ENCODE data around the gene CHCHD10. TPM values are rescaled to one million over a fixed set of nuclear protein-coding genes. Genes with fewer than 3 reads are reported as not detected.

CHCHD10 gene
- total and polyA plus RNA-seq, 11 donors: 374 to 2,069 (median 944) TPM

DNA sequence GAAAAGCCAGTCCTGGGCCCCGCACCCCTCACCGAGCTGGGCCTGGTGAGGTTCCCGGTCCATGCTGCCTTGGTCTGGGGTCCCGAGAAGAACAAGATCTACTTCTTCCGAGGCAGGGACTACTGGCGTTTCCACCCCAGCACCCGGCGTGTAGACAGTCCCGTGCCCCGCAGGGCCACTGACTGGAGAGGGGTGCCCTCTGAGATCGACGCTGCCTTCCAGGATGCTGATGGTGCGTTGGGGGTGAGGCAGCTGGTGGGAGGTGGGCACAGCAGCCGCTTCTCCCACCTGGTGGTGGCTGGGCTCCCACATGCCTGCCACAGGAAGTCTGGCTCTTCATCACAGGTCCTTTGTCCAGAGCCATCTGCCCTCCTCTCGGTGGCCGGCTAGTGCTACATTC is 14.5 kb upstream of the CHCHD10 start:
- no peak for ATAC-seq
- no peak overlapping the region for H3K27ac ChIP-seq
- no peak for DNase-seq
- WGBS, 4 donors: 74 to 97% (median 94%) methylated on average over 4 to 16 of the region's 16 CpGs
- H3K4me1 ChIP-seq: peaks cover 0 to 20% (median 10%) of the 10 kb centered on the region in 12 donors
- no peak overlapping the region for H3K4me3 ChIP-seq
- peaks cover 0 to 7% (median 0%) of the 10 kb centered on the region in 9 donors for H3K36me3 ChIP-seq
- intact Hi-C loops (cut with DNase I): no loop called here
- TF ChIP-seq, protein P1, sequence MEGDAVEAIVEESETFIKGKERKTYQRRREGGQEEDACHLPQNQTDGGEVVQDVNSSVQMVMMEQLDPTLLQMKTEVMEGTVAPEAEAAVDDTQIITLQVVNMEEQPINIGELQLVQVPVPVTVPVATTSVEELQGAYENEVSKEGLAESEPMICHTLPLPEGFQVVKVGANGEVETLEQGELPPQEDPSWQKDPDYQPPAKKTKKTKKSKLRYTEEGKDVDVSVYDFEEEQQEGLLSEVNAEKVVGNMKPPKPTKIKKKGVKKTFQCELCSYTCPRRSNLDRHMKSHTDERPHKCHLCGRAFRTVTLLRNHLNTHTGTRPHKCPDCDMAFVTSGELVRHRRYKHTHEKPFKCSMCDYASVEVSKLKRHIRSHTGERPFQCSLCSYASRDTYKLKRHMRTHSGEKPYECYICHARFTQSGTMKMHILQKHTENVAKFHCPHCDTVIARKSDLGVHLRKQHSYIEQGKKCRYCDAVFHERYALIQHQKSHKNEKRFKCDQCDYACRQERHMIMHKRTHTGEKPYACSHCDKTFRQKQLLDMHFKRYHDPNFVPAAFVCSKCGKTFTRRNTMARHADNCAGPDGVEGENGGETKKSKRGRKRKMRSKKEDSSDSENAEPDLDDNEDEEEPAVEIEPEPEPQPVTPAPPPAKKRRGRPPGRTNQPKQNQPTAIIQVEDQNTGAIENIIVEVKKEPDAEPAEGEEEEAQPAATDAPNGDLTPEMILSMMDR (IDR thresholded peaks at IDR 0.05): no peak
- no peak for TF ChIP-seq POLR2A (IDR thresholded peaks at IDR 0.05)
- no peaks in the 10 kb centered on the region for H3K9me3 ChIP-seq
- no peaks in the 10 kb centered on the region for H3K27me3 ChIP-seq

DNA sequence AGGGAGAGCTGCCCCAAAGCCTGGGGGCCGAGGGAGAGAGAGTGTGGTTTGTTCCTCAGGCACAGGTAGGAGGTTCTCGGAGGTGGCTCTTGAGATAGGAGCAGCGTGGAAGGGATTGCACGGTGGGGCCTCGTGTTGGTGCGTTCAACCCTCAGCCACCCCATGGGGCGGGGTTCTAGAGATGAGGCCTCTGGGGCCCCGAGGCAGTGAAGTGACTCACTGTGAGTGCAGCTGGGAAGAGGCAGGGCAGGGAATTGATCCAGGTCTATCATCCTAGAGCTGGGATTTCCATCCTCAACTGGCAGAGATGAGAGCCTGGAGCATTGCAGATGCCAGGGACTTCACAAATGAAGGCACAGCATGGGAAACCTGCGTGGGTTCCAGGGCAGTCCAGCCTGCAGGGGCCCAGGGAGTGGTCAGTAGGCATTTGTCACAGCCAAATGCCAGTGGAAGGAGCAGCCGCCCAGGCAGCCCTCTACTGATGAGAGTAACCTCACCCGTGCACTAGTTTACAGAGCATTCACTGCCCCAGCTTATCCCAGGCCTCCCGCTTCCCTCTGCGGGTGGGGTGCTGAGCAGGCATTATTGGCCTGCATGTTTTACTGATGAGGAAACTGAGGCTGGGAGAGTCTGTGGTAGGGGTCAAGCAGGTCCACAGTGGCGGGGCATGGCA is 13.9 kb upstream of the CHCHD10 start:
- Histone ChIP-seq H3K9me3 (no peaks in the 10 kb centered on the region), H3K4me1 (peaks cover 0 to 20% (median 8%) of the 10 kb centered on the region in 12 donors), H3K27ac (no peak overlapping the region), H3K36me3 (peaks cover 0 to 7% (median 0%) of the 10 kb centered on the region in 9 donors), H3K4me3 (no peak overlapping the region), H3K27me3 (no peaks in the 10 kb centered on the region)
- intact Hi-C loops (cut with DNase I): no loop called here
- no peak for DNase-seq
- no peak for ATAC-seq
- TF ChIP-seq, protein P1 (IDR thresholded peaks at IDR 0.05): no peak
- TF ChIP-seq POLR2A (IDR thresholded peaks at IDR 0.05): no peak
- 65 to 87% (median 86%) methylated on average over 10 to 14 of the region's 14 CpGs for WGBS, 4 donors

DNA sequence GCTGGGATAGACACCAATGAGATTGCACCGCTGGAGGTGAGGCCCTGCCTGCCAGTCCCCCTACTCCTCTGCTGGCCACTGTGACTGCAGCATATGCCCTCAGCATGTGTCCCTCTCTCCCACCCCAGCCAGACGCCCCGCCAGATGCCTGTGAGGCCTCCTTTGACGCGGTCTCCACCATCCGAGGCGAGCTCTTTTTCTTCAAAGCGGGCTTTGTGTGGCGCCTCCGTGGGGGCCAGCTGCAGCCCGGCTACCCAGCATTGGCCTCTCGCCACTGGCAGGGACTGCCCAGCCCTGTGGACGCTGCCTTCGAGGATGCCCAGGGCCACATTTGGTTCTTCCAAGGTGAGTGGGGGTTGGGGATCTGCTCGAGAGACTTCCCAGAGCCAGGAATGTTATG is 13.3 kb upstream of the CHCHD10 start:
- WGBS, 4 donors: 81 to 90% (median 90%) methylated on average over 10 to 15 of the region's 15 CpGs
- H3K27ac ChIP-seq: no peak overlapping the region
- intact Hi-C loops (cut with DNase I): no loop called here

DNA sequence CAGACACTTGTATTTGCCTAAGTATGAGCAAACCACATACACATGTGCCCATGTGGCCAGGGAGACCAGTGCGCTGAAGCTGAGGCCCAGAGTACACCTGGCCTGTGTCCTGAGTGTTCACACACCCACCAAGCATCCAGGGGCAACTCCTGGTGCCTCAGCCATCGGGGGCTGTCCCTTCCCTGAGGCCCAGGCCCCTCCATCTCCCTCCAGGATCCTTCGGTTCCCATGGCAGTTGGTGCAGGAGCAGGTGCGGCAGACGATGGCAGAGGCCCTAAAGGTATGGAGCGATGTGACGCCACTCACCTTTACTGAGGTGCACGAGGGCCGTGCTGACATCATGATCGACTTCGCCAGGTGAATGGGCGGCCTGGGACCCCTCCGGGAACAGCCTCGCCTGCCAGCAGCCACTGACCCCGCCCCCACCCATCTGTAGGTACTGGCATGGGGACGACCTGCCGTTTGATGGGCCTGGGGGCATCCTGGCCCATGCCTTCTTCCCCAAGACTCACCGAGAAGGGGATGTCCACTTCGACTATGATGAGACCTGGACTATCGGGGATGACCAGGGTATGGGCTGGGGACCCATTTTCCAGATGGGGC is 12.5 kb upstream of the CHCHD10 start:
- Histone ChIP-seq H3K4me1 (peaks cover 0 to 17% (median 3%) of the 10 kb centered on the region in 12 donors), H3K9me3 (no peaks in the 10 kb centered on the region), H3K36me3 (peaks cover 0 to 7% (median 0%) of the 10 kb centered on the region in 9 donors), H3K27ac (no peak overlapping the region), H3K4me3 (no peak overlapping the region), H3K27me3 (no peaks in the 10 kb centered on the region)
- 88 to 93% (median 92%) methylated on average over 12 to 20 of the region's 20 CpGs for WGBS, 4 donors
- DNase-seq: no peak
- TF ChIP-seq POLR2A (IDR thresholded peaks at IDR 0.05): no peak
- TF ChIP-seq, protein P1 (IDR thresholded peaks at IDR 0.05): no peak
- intact Hi-C loops (cut with DNase I): no loop called here
- ATAC-seq: no peak

More for the DNA sequence above, 13.3 kb upstream of the CHCHD10 start:
- TF ChIP-seq, protein P1 (IDR thresholded peaks at IDR 0.05): no peak
- no peak for TF ChIP-seq POLR2A (IDR thresholded peaks at IDR 0.05)
- H3K9me3 ChIP-seq: no peaks in the 10 kb centered on the region
- H3K36me3 ChIP-seq: peaks cover 0 to 7% (median 0%) of the 10 kb centered on the region in 9 donors
- ATAC-seq (no peak), DNase-seq (no peak)
- no peak overlapping the region for H3K4me3 ChIP-seq
- H3K4me1 ChIP-seq: peaks cover 0 to 15% (median 3%) of the 10 kb centered on the region in 12 donors
- H3K27me3 ChIP-seq: no peaks in the 10 kb centered on the region

Data from heart left ventricle (tissue), 16 donors.